Heart left ventricle (tissue), 16 donors: Measurements from ENCODE around the gene ZIM2. TPM values are rescaled to one million over a fixed set of nuclear protein-coding genes. Genes with fewer than 3 reads are reported as not detected.

Experiments used
- ATAC-seq, 4 donors: fragments of 200-7000 bp; cut with Tn5 transposase; one replicate each; pipeline ENCODE4 v1.9.1; 2020 to 2022; ENCODE audit warnings: moderate library complexity in 4 of 4, mild to moderate bottlenecking in 3 of 4, moderate number of reproducible peaks in 1 of 4
- DNase-seq, 5 donors: peaks; one replicate each; pipeline ENCODE4 v3.0.0-alpha.2; 2020
- H3K27ac ChIP-seq, 12 donors: fragments of 200-600 bp; sonication (generic) in 4 of 12; one replicate each; pipeline versions ENCODE4 v1.5.0 to v1.8.0; 2016 to 2022; ENCODE audit warnings: mild to moderate bottlenecking in 2 of 12
- H3K27me3 ChIP-seq, 9 donors: fragments of 200-600 bp; sonication (generic) in 2 of 9; one replicate each; pipeline versions ENCODE4 v1.5.1 to v1.8.0; 2016 to 2022; ENCODE audit warnings: mild to moderate bottlenecking in 3 of 9
- H3K36me3 ChIP-seq, 9 donors: fragments of 200-600 bp; sonication (generic) in 2 of 9; one replicate each; pipeline versions ENCODE4 v1.5.0 to v1.8.0; 2018 to 2022; ENCODE audit warnings: mild to moderate bottlenecking in 2 of 9
- H3K4me1 ChIP-seq, 12 donors: fragments of 200-600 bp; sonication (generic) in 4 of 12; one replicate each; pipeline versions ENCODE4 v1.5.0 to v1.8.0; 2016 to 2022; ENCODE audit warnings: mild to moderate bottlenecking in 3 of 12
- H3K4me3 ChIP-seq, 12 donors: fragments of 200-600 bp; sonication (generic) in 4 of 12; one replicate each; pipeline versions ENCODE4 v1.5.0 to v1.8.0; 2017 to 2022; ENCODE audit warnings: mild to moderate bottlenecking in 9 of 12, moderate library complexity in 4 of 12
- H3K9me3 ChIP-seq, 12 donors: fragments of 200-600 bp; sonication (generic) in 4 of 12; one replicate each; pipeline versions ENCODE4 v1.5.0 to v1.8.0; 2016 to 2022; ENCODE audit warnings: mild to moderate bottlenecking in 1 of 12
- POLR2A ChIP-seq, 2 donors: fragments of 450-650 bp; IDR thresholded peaks; one replicate each; pipeline ENCODE4 v1.6.1; 2017; ENCODE audit warnings: antibody characterized with exemption in 2 of 2, mild to moderate bottlenecking in 2 of 2, moderate library complexity in 2 of 2
- WGBS, 4 donors: extraction: QIAGEN DNeasy Blood & Tissue Kit in 2 of 4; methylation state at CpG; one replicate each; pipeline versions ENCODE4 v1.1.5 to v1.1.7; 2013 to 2018; 5-methylcytosine and 5-hydroxymethylcytosine counted together
- intact Hi-C, 10 donors: fragments of 100-400 bp; cut with DNase I; formaldehyde crosslinking; loops; one replicate each; pipeline versions ENCODE4 v1.11.1 to v1.14.2; 2022
- polyA plus RNA-seq, 2 donors: library from polyadenylated mRNA; stranded (reverse); fragments of 200-250 nt; gene quantifications; one replicate each; pipeline ENCODE4 v1.2.3, GENCODE V29; 2013
- total RNA-seq, 9 donors: library from RNA; depleted of rRNA in 2 of 9; stranded (reverse); fragments of >200 nt in 2 of 9; fragmentation: NEBNext Ultra II Directional in 3 of 9; extraction: Animal tissue kit (Norgen Biotek cat#: 25700) in 3 of 9; gene quantifications; one replicate each; pipeline versions ENCODE4 v1.1.0 to v1.2.4, GENCODE V29; 2016 to 2023
- TF ChIP-seq, protein P1 (sequence below), 12 donors: fragments of 200-600 bp; sonication (generic) in 4 of 12; IDR thresholded peaks; one replicate each; pipeline versions ENCODE4 v1.5.0 to v1.8.0; 2018 to 2022; ENCODE audit warnings: antibody characterized with exemption in 12 of 12, mild to moderate bottlenecking in 5 of 12
- donor health status: ischemic (EF 13 %, LVEDD 7.1; RV severe dilation, severe dysfunction).
- donor health status: healthy with polysubstance abuse.
- donor health status: DM: no; HTN: yes; CAD: no.
- donor health status: DM: no; HTN: no; CAD: no.
- donor health status: ischemic (EF 25% LVEDD 6.9; RV normal size, moderate dysfunction).
- donor health status: ischemic (EF 25% LVEDD 5.7; RV mildly dilated, moderate dysfunction).
- donor health status: healthy.
- donor health status: DM: yes; HTN: yes; CAD: no.
- donor health status: ischemic (EF 35%, LVEDD 5.7; RV mildly dilated, moderate dysfunction).
- donor health status: nonischemic (EF 11% LVEDD 7.7; RV severe dilation, severe dysfunction).
- donor health status: DM: yes; HTN: yes; CAD: no.
- donor health status: PGD.
- donor health status: ischemic (EF 29% LVEDD 5.4; RV normal size, mild dysfunction).
- donor health status: nonischemic (EF 23%, LVEDD 6.1; RV moderate dilation, normal function).

ZIM2 gene
- total and polyA plus RNA-seq, 11 donors = 0.16 to 0.26 (median 0.20) TPM; not detected in 7

DNA sequence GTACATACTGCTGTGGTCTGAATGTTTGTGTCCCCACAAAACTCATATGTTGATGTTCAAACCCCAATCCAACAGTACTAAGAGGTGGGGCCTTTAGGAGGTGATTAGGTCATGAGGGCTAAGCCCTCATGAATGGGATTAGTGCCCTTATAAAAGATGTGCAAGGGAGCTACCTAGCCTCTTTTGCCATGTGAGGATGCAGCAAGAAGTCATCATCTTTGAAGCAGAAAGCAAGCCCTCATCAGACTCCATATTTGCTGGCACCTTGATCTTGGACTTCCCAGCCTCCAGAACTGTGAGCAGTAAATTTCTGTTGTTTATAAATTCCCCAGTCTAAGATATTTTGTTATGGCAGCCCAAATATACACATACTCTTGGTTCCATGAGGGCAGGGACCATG, 33.9 kb downstream of the ZIM2 start:
- H3K9me3 ChIP-seq = peaks cover 0 to 46% (median 7%) of the 10 kb centered on the region in 12 donors
- no peak for ATAC-seq
- no peak for TF ChIP-seq POLR2A (IDR thresholded peaks at IDR 0.05)
- TF ChIP-seq, protein P1, sequence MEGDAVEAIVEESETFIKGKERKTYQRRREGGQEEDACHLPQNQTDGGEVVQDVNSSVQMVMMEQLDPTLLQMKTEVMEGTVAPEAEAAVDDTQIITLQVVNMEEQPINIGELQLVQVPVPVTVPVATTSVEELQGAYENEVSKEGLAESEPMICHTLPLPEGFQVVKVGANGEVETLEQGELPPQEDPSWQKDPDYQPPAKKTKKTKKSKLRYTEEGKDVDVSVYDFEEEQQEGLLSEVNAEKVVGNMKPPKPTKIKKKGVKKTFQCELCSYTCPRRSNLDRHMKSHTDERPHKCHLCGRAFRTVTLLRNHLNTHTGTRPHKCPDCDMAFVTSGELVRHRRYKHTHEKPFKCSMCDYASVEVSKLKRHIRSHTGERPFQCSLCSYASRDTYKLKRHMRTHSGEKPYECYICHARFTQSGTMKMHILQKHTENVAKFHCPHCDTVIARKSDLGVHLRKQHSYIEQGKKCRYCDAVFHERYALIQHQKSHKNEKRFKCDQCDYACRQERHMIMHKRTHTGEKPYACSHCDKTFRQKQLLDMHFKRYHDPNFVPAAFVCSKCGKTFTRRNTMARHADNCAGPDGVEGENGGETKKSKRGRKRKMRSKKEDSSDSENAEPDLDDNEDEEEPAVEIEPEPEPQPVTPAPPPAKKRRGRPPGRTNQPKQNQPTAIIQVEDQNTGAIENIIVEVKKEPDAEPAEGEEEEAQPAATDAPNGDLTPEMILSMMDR (IDR thresholded peaks at IDR 0.05) = no peak

DNA sequence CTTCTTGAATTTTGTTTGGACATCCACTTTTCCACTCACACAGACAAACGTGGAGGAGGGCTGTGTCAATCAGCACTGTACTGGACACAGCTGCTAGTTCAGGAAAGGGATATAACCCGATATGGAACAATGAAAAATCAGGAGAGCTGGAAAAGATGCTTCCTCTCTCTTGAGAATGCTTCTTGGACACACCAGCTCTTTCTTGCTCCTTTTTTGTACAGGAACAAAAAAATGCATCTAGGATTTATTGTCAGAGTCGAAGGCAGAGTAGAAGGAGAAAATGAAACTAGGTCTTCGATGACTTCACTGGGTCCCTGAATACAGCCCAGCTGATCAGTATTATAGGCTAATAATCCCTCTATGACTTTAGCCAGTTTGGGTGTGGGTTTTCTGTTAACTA, 62.2 kb downstream of the ZIM2 start:
- Histone ChIP-seq H3K36me3 (no peaks in the 10 kb centered on the region), H3K9me3 (peaks cover 0 to 11% (median 0%) of the 10 kb centered on the region in 12 donors), H3K27ac (no peak overlapping the region), H3K4me1 (no peaks in the 10 kb centered on the region), H3K27me3 (no peaks in the 10 kb centered on the region), H3K4me3 (no peak overlapping the region)
- TF ChIP-seq, protein P1 (IDR thresholded peaks at IDR 0.05) = no peak
- TF ChIP-seq POLR2A (IDR thresholded peaks at IDR 0.05) = no peak
- DNase-seq = no peak
- 54 to 57% (median 56%) methylated on average over 4 of the region's 4 CpGs for WGBS, 4 donors
- intact Hi-C loops = no loop called here
- ATAC-seq = no peak

More for the DNA sequence above, 33.9 kb downstream of the ZIM2 start:
- intact Hi-C loops = no loop called here
- H3K4me3 ChIP-seq = no peak overlapping the region
- H3K27ac ChIP-seq = no peak overlapping the region
- DNase-seq = no peak
- no peaks in the 10 kb centered on the region for H3K36me3 ChIP-seq
- H3K27me3 ChIP-seq = no peaks in the 10 kb centered on the region
- no peaks in the 10 kb centered on the region for H3K4me1 ChIP-seq

DNA sequence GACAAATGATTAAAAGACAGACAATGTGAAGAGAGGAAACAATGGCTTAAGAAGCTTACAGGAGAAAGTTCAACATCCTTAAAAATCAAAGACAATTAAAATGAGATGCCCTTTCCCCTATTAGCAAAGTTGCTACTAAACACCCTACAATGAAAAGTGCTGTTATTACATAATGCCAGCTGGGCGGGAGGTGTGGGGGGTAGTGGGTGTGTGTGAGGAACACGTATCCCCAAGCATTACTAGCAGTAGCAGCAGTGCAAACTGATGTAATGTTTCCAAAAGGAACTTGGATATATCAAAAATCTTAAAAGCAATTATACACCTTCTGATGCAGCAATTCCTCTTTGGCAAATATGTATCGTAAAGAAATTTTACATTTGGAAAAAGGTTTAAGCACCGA, 70.9 kb downstream of the ZIM2 start:
- no peak for DNase-seq
- TF ChIP-seq, protein P1 (IDR thresholded peaks at IDR 0.05) = no peak
- TF ChIP-seq POLR2A (IDR thresholded peaks at IDR 0.05) = no peak
- no peaks in the 10 kb centered on the region for H3K27me3 ChIP-seq

DNA sequence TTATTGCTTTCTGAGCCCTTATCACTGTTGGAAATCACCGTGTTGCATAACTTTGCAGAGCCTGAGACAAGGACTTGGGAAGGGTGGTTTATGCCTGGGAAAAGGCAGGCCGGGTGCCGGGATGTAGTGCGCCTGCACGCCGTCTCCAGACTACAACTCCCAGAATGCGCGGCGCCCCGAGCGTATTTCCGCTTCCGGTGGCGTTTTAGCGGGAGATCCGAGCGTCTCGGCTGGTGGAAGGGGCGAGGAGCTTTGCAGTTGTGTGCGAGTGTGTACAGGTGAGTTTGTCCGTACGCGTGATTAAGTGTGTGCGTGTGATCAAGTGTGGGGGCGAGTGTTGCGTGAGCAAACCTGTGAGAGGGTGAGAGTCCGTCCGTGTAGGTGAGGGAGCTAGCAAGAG, 75.4 kb downstream of the ZIM2 start:
- WGBS, 4 donors = 1 to 2% (median 1%) methylated on average over 25 to 28 of the region's 28 CpGs
- Histone ChIP-seq H3K4me3 (peak overlapping the region; percentile 27 to 71 (median 54)), H3K9me3 (peaks cover 0 to 24% (median 0%) of the 10 kb centered on the region in 12 donors), H3K27me3 (no peaks in the 10 kb centered on the region), H3K27ac (no peak overlapping the region), H3K36me3 (no peaks in the 10 kb centered on the region), H3K4me1 (peaks cover 0 to 10% (median 0%) of the 10 kb centered on the region in 12 donors)
- DNase-seq (peak; percentile 58 to 80 (median 73)), ATAC-seq (peak; percentile 69 to 95 (median 89))
- TF ChIP-seq, protein P1 (IDR thresholded peaks at IDR 0.05) = no peak
- no peak for TF ChIP-seq POLR2A (IDR thresholded peaks at IDR 0.05)
- intact Hi-C loops = no loop called here

More for the DNA sequence above, 70.9 kb downstream of the ZIM2 start:
- intact Hi-C loops = no loop called here
- Histone ChIP-seq H3K27ac (no peak overlapping the region), H3K4me3 (no peak overlapping the region), H3K4me1 (peaks cover 0 to 10% (median 0%) of the 10 kb centered on the region in 12 donors), H3K9me3 (peaks cover 0 to 13% (median 0%) of the 10 kb centered on the region in 12 donors), H3K36me3 (no peaks in the 10 kb centered on the region)
- WGBS, 4 donors = 92 to 97% (median 94%) methylated on average over 4 of the region's 4 CpGs
- ATAC-seq = no peak
